K562 (cell line): ENCODE results near the gene NET1. TPM values are rescaled to one million over a fixed set of nuclear protein-coding genes. Genes with fewer than 3 reads are reported as not detected.

Source experiments
- FOXK2 ChIP-seq, 2 experiments: fragments of 450-650 bp; IDR thresholded peaks in 1 of 2; conservative IDR thresholded peaks in 1 of 2; 2 replicates each; pipeline ENCODE4 v1.6.1; 2016; ENCODE audit warnings: low read depth in 2 of 2, mild to moderate bottlenecking in 1 of 2
- ZBED1 ChIP-seq: IDR thresholded peaks from 2 replicates; pipeline ENCODE4 v1.6.1; 2014
- polyA plus RNA-seq, 8 experiments: library from polyadenylated mRNA; depleted of rRNA in 4 of 8; stranded (reverse) in 5 of 8; unstranded in 3 of 8; fragments of >200 nt; fragmentation: Nextera tagmentation in 2 of 8; fragmentation: Illumina TruSeq in 1 of 8; extraction: Ambion mirVana in 2 of 8; extraction: Trizol in 1 of 8; gene quantifications; 2 replicates each; pipeline versions ENCODE4 v1.2.1 to v1.2.3, GENCODE V29; 2011 to 2014; ENCODE audit warnings: inconsistent platforms in 1 of 8, missing spikeins in 1 of 8
- total RNA-seq, 7 experiments: library from RNA; depleted of rRNA in 6 of 7; stranded (reverse); fragments of >200 nt in 6 of 7; fragmentation: Illumina TruSeq in 2 of 7; extraction: Trizol in 2 of 7; gene quantifications; 2 replicates each; pipeline versions ENCODE4 v1.2.1 to v1.2.3, GENCODE V29; 2011 to 2021; ENCODE audit warnings: low replicate concordance in 1 of 7
- TF ChIP-seq, protein P1 (sequence below), 2 experiments: fragments of 450-650 bp; IDR thresholded peaks; 2 replicates each; pipeline ENCODE4 v1.6.1; 2016; ENCODE audit warnings: mild to moderate bottlenecking in 2 of 2, borderline replicate concordance in 1 of 2, low read depth in 1 of 2, moderate library complexity in 1 of 2
- TF ChIP-seq, protein P2 (sequence below): sonication (generic); formaldehyde crosslinking; IDR thresholded peaks from 2 replicates; pipeline ENCODE4 v1.4.0; 2020; ENCODE audit warnings: mild to moderate bottlenecking, missing genetic modification reagents
- TF ChIP-seq, protein P3 (sequence below): sonication (generic); formaldehyde crosslinking; IDR thresholded peaks from 2 replicates; pipeline ENCODE4 v1.8.0; 2022; ENCODE audit warnings: missing genetic modification reagents, mild to moderate bottlenecking, moderate library complexity, borderline replicate concordance
- TF ChIP-seq, protein P4 (sequence below): fragments of 250-450 bp; sonication (Bioruptor Pico); IDR thresholded peaks from 2 replicates; pipeline ENCODE4 v1.4.0; 2020; ENCODE audit warnings: mild to moderate bottlenecking, moderate library complexity, borderline replicate concordance

The NET1 gene
- total and polyA plus RNA-seq, 9 of the 15 experiments (the other 6 are each of a cell fraction or from before 2014, with no cell fraction given): 47.4 to 258 (median 106) TPM

DNA sequence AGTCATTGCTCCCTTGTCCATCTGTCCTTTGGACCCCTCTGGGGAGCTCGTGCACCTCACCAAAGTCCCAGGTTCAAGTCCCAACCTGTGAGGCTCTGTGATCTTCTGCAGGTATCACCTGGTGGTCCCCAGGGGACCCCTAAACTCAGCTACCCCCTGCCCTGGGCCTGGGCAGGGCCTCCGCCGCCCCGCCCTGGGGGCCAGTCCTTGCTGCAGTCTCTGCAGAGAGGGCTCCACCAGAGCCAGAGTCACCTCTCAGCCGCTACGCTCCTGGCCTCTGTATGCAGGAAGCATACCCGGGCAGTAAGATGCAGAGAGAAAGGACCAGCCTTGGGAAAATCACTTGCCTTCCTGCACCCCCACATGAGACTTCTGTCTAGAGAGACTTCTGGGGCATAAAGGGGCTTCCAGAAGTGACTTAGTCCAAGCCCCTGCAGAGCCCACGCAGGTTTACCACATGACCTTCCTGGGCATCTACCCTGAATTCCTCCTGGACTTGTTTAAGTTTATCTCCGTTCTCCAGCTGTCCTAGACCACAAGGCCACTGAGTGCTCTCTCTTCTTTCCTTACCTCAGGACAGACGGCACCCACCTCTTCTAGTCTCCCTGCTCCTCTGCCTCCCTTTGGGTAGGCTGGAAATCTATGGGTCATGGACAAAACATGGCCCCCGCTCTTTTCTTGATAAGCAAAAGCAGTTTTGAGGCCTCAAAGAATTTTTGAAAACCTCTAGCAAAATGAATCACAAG, 65.8 kb downstream of the NET1 start (continued):
- TF ChIP-seq, protein P1, sequence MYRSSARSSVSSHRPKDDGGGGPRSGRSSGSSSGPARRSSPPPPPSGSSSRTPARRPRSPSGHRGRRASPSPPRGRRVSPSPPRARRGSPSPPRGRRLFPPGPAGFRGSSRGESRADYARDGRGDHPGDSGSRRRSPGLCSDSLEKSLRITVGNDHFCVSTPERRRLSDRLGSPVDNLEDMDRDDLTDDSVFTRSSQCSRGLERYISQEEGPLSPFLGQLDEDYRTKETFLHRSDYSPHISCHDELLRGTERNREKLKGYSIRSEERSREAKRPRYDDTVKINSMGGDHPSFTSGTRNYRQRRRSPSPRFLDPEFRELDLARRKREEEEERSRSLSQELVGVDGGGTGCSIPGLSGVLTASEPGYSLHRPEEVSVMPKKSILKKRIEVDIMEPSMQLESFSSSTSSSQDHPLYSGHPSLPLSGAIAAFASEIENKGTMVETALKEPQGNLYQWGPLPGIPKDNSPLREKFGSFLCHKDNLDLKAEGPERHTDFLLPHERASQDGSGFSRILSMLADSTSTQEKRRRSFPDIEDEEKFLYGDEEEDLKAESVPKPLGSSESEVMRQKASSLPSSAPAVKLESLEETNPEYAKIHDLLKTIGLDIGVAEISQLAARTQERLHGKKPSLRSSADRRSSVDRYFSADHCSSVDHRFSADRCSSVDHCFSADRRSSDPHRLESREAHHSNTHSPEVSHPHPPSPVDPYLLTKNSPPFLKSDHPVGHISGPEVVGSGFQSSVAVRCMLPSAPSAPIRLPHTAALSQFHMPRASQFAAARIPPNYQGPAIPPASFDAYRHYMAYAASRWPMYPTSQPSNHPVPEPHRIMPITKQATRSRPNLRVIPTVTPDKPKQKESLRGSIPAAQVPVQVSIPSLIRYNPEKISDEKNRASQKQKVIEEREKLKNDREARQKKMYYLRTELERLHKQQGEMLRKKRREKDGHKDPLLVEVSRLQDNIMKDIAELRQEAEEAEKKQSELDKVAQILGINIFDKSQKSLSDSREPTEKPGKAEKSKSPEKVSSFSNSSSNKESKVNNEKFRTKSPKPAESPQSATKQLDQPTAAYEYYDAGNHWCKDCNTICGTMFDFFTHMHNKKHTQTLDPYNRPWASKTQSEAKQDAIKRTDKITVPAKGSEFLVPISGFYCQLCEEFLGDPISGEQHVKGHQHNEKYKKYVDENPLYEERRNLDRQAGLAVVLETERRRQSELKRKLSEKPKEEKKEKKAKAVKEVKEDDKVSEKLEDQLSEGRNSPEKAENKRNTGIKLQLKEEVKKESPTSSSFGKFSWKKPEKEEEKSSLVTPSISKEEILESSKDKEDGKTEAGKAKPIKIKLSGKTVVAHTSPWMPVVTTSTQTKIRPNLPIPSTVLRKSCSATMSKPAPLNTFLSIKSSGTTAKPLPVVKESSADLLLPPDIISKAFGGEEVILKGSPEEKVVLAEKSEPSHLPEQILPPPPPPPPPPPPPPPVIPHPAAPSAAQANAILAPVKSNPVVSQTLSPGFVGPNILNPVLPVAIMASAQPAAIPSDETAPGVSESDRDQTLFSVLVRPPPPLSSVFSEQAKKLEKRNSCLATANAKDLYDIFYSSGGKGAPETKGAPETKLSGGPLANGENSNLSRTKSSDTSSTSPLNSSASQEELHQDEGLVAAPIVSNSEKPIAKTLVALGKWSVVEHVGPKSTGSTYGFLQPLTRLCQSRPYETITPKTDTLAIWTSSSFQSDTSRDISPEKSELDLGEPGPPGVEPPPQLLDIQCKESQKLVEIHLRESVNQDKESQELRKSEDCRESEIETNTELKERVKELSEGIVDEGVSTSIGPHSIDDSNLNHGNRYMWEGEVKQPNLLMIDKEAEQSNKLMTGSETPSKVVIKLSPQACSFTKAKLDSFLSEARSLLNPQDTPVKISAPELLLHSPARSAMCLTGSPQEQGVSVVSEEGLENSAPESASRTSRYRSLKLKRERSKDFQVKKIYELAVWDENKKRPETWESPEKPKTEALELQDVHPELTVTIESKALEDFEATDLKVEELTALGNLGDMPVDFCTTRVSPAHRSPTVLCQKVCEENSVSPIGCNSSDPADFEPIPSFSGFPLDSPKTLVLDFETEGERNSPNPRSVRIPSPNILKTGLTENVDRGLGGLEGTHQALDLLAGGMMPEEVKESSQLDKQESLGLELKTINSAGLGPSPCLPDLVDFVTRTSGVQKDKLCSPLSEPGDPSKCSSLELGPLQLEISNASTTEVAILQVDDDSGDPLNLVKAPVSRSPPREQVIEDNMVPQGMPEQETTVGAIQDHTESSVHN (IDR thresholded peaks at IDR 0.05; ENCODE audit: borderline replicate concordance in 1 of 2, low read depth in 1 of 2): no peak; a peak in 1 of 4 replicates
- TF ChIP-seq ZBED1: no peak; the same call in 1 of the 2 replicates
- no peak; a peak in 1 of 4 replicates for TF ChIP-seq FOXK2 (conservative IDR thresholded peaks at IDR 0.05 in 1 of 2, IDR thresholded peaks at IDR 0.05 in 1 of 2; ENCODE audit: low read depth in 2 of 2)
- TF ChIP-seq, protein P2, sequence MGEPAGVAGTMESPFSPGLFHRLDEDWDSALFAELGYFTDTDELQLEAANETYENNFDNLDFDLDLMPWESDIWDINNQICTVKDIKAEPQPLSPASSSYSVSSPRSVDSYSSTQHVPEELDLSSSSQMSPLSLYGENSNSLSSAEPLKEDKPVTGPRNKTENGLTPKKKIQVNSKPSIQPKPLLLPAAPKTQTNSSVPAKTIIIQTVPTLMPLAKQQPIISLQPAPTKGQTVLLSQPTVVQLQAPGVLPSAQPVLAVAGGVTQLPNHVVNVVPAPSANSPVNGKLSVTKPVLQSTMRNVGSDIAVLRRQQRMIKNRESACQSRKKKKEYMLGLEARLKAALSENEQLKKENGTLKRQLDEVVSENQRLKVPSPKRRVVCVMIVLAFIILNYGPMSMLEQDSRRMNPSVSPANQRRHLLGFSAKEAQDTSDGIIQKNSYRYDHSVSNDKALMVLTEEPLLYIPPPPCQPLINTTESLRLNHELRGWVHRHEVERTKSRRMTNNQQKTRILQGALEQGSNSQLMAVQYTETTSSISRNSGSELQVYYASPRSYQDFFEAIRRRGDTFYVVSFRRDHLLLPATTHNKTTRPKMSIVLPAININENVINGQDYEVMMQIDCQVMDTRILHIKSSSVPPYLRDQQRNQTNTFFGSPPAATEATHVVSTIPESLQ: no peak; the same call in 1 of the 2 replicates
- TF ChIP-seq, protein P3, sequence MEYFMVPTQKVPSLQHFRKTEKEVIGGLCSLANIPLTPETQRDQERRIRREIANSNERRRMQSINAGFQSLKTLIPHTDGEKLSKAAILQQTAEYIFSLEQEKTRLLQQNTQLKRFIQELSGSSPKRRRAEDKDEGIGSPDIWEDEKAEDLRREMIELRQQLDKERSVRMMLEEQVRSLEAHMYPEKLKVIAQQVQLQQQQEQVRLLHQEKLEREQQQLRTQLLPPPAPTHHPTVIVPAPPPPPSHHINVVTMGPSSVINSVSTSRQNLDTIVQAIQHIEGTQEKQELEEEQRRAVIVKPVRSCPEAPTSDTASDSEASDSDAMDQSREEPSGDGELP (CRISPR knock-in tag): peak; percentile 84
- TF ChIP-seq, protein P4, sequence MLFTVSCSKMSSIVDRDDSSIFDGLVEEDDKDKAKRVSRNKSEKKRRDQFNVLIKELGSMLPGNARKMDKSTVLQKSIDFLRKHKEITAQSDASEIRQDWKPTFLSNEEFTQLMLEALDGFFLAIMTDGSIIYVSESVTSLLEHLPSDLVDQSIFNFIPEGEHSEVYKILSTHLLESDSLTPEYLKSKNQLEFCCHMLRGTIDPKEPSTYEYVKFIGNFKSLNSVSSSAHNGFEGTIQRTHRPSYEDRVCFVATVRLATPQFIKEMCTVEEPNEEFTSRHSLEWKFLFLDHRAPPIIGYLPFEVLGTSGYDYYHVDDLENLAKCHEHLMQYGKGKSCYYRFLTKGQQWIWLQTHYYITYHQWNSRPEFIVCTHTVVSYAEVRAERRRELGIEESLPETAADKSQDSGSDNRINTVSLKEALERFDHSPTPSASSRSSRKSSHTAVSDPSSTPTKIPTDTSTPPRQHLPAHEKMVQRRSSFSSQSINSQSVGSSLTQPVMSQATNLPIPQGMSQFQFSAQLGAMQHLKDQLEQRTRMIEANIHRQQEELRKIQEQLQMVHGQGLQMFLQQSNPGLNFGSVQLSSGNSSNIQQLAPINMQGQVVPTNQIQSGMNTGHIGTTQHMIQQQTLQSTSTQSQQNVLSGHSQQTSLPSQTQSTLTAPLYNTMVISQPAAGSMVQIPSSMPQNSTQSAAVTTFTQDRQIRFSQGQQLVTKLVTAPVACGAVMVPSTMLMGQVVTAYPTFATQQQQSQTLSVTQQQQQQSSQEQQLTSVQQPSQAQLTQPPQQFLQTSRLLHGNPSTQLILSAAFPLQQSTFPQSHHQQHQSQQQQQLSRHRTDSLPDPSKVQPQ (CRISPR knock-in tag): no peak
